IPS-11a (cell line): ENCODE measurements around the gene TRIM37.
"Not testable (repeated sequence)": the region's sequence is repeated elsewhere in the genome, so short reads cannot be mapped to it uniquely, and the experiment has no call there.

Experiments used
- H3K4me3 ChIP-seq: one replicate; pipeline ENCODE4 v1.5.1; 2013; ENCODE audit warnings: low read depth, low read length, control low read depth

Gene TRIM37

DNA sequence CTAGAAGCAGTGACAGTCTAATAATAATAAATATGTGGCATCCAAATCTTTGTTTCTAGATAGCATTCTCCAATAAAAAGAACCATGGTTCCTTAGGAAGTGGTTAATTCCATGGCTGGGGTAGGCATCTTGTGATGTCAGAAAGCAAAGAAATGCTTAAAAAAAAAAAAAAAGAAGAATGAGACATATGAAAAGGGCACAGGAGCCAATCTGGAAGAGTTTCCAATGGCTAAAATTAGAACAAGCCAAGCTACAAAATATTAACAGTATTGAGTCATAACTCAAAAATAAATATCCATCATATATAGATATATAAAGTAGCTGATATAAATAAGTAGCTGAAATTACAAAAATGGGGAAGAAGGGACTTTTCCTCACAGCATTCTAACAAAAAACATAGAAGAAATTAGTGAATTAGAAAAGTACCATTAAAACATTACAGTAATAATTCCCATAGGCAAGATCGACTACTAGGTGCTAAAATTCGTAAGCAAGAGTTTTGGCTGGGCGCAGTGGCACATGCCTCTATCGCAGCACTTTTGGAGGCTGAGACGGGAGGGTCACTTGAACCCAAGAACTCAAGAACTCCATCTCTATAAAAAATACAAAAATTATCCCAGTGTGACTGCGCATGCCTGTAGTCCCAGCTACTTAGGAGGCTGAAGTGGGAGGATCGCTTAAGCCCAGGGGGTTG is 111.3 kb downstream of the TRIM37 start:
- H3K4me3 ChIP-seq: no peak overlapping the region

DNA sequence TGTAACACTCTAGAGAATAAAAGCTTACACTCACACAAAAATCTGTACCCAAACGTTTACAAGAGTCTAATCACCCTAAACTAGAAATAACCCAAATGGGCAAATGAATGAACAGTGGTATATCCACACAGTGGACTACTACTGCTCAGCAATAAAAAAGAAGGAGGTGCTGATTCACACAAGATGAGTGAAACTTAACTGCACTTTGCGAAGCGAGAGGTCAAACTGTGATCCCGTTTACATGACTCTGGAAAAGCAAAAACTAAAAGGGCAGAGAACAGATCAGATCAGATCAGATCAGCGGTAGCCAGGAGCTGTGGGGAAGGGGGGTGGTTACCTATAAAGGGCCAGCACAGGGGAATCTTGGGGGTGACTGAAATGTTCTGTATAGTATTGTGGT is 113.4 kb downstream of the TRIM37 start:
- H3K4me3 ChIP-seq: no peak overlapping the region

DNA sequence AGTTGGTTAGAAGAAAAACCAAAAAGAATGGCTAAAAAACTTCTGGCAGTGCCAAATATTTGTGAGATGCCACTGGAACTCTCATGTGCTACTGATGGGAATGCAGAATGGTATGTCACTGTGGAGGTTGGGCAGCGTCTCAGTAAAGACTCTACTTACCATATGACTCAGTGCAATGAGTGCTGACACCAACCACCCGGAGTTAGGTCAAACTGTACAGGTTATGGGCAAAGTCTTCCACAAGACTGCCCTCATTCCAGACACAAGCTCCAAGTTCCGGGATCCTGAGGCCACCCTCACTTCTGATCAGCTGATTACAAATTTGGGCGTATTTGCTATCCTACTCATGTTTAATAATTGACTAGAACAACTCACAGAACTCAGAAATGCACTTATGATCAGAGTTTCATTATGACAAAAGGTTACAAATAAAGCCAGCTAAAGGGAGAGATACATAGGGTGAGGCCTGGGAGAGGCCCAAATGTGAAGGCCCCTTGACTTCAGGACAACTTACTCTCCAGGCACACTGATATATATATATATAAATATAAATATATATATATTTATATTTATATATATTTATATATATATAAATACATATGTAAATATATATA is 114.9 kb downstream of the TRIM37 start:
- no peak overlapping the region for H3K4me3 ChIP-seq

DNA sequence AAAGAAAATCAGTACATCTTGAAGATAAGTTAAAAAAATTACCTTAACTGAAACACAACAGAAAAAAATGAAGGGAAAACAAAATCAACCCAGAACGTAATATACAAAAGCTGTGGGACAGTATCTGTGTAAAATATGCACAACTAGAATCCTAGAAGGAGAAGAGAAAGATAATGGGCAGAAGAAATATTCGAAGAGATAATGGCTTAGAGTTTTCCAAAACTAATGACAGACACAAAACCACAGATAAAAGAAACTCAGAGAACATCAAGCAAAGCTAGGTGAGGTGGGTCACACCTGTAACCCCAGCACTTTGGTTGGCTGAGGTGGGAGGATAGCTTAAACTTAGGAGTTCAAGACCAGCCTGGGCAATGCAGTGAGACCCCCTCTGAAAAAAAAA is 117.1 kb downstream of the TRIM37 start:
- no peak overlapping the region for H3K4me3 ChIP-seq

DNA sequence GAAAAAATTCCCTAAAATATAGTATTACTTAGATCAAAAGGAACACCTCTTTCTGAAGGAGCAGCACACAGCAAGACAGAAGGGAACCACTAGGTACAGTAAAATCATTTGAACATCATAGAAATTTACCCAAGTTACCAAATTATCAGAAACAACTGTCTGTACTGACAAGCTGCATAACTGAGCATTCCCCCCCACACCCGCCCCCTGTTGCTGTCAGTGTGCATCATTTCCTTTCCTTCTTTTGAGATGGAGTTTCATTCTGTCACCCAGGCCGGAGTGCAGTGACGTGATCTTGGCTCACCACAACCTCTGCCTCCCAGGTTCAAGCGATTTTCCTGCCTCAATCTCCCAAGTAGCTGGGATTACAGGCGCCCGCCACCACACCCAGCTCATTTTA is 120.7 kb downstream of the TRIM37 start:
- H3K4me3 ChIP-seq: no peak overlapping the region

DNA sequence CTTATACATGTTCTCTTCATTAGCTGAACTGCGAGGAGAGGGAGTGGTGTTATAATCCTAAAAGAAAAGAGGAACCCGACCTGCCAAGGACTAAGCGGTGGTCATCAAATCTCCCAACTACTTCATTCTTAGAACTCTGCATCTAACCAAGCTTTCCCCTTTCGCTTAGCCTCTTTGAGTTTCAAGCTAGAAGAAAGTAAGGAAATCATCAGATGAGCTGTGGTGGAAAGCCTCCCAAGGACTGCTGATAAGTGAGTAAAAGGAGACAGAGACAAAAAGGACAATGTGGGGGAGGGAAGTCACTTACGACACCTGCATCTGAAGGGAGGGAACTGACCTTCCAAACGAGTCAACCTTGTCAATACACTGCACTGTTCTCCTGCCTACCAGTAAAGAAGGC is 121.3 kb downstream of the TRIM37 start:
- no peak overlapping the region for H3K4me3 ChIP-seq

DNA sequence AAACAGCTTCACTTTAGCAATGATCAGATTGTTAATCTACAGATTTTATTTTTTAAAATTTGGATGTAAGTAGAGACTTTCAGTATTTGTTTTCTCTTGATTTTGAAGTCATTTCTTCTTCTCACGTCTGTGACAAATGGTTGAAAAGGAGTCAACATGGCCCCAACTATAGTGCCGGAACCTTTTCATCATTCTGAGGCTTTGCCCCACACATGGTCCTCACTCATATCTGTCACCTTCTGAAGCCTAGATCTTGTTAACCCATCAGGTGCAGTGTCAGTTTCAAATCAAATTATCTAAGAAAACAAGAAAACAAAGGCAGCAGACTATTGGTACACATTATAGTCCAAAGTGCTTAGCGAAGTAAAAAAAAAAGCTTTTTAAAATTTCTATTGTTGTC is 124.1 kb downstream of the TRIM37 start:
- no peak overlapping the region for H3K4me3 ChIP-seq

DNA sequence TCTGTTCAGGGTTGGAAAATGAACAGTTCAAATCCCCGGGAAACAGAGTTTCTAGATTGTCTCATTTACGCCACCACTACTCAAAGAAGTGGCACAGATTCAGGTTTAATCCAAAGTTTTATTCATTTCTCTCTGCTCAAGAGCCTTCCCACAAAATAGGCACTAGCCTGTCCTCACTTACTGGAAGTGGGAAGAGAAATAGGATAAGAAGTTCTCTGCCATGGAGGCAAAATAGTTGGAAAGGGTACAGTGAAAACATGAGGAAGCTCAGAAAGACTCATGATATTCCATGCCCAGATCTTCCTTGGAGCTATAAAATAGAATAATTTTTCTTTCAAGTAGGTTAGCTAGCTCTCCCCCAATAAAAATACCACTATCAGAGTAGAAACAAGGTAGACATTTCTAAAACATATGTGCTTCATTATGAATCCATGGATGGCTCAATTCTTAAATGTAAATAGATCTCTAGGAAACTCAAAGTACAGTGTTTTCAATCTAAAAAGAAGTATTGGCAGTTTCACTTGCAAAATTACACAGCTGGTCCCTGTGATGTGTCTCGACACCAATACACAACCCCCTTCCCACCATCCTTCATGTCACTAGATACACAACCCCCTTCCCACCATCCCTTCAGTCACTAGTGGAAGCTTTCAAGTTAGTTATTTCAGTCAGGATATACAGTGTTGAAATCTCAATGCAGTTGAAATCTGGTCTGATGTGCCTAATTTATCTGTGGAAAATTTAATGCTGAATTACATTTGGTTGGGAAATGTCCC is 125.8 kb downstream of the TRIM37 start:
- no peak overlapping the region for H3K4me3 ChIP-seq

DNA sequence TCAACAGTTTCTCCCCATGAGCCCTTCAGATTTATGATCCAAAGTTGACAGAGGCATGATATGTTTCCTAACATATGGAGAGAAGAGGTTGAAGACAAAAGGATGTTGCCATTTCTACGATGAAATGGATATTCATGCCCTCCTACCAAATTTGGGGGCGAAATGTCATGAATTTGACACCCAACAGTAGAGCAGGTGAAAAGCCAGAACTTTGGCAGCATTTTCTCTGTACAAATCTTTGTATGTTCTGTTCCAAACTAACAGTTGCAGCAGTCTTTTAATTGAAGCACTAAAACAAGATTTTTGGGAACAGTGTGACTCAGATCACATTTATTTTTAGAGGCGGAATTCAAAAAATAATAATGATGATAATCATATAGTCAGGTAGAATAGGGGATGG is 130.1 kb downstream of the TRIM37 start:
- H3K4me3 ChIP-seq: no peak overlapping the region

DNA sequence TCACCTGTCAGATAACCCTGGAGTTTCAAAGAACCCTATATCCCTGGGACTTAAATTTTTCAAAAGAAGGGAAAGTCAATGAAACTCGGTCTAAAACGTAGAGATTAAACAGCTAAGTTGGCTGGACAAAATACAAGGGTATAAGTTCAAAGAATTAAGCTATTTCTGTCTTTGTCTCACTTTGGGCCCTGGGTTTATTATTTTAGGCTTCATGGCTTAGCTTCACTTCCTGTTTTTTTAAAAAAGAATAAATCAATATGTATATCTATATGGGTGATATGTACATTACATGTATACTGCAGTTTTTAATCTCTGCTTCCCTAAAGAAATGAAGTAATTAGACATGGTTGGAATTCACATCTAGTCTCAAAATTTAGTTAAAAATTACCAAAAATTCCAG is 132.3 kb downstream of the TRIM37 start:
- no peak overlapping the region for H3K4me3 ChIP-seq

DNA sequence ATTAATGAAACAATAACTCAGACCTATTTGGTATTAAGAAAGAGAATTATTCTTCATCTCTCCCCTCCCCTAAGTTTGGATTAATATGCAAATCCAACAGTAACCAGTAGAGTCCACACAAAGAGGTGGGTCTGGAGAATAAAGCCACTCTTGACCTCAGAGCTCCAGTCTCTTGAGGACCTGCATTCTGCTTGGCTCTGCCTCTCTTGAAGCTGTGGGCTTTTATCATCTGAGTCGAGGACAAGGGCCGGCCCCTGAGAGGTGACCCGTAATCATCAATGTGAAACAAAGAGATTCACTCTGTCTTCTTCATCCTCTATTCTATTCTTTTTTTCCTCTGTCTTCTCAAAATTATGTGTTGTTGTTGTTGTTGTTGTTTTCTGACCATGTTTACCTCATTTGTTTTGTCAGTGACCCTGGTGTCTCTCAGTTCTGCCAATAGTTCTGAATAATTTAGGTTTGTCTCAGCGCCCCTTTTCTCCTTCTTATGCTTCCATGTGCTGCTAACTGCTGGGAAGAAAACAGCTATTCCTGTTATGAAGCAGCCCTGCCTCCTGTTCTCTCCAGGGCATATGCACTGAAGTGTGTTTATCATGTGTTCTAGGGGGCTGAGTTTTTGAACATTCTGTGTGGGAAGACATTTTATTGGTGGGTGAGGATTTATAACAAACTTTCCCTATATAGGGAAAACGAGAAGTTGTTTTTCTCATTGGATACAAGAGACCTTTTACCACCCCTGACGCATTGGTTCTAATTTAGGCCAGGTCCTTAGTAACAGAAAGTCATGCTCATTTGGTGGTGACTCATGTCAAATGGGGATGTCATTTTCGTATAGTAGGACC is 135.8 kb downstream of the TRIM37 start:
- H3K4me3 ChIP-seq: no peak overlapping the region

DNA sequence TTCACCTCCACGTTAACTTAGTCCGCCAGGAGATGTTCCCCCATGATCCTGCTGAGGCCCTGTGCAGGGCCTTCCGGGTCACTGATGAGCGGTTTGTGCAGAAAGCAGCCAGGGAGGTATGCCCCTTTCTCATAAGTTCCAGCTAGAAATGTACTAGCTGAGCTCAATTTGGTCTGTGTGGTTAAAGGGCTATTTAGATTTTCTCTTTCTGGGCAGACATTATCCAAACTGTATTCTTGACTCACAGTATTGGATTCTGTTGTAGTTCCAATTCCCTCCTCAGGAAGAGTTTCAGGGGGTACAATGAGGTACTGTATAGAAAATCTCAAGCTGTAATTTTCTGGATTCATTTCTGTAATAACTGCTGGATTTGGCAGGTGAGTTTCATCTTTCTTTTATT is 137.1 kb downstream of the TRIM37 start:
- no peak overlapping the region for H3K4me3 ChIP-seq

DNA sequence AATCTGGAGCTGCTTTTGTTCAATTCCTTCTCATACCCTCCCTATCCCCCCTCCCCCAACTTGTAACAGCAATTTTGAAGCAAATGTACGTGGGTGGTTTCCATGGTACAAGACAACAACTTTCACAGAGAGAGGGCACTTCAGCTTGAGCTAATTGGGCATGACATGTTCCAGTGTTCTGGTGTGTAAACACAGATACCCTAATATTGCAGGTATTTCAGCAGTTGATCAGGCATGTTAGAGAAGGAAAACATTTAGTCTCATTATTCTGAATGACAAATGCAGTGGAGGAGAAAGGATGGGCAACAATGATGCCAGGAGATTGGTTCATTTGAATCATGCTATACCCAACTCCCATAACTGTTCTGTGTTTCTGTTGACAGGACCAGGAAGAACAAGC is 137.5 kb downstream of the TRIM37 start:
- no peak overlapping the region for H3K4me3 ChIP-seq

DNA sequence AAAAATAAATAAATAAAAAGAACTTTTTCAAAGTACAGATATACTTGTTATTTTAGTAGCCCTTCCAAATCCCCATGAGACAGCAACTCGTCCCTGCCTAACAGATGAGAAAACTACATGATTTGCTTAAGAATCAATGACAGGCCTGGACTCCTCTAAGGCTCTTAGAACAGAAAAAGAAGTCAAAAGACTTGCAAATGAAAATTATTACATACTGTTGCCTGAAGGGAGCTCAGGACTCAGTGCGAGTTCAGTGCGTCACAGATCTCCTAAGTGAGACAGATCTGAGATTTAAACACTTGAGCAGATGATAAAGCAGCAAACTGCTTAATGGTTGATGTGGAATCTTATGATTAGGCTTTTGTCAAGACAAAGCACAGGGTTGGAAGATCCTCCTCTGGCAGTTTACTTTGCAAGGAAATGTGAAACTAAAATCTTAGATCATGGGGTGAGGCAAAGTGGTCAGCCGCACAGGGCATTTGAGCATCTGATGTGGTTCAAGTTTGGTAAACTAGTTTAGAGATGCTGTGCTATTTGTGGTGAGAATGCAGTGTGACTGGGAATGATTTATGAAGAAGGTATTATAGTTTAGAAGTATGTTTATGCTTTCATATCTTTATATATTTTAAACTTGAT is 138.1 kb downstream of the TRIM37 start:
- no peak overlapping the region for H3K4me3 ChIP-seq

DNA sequence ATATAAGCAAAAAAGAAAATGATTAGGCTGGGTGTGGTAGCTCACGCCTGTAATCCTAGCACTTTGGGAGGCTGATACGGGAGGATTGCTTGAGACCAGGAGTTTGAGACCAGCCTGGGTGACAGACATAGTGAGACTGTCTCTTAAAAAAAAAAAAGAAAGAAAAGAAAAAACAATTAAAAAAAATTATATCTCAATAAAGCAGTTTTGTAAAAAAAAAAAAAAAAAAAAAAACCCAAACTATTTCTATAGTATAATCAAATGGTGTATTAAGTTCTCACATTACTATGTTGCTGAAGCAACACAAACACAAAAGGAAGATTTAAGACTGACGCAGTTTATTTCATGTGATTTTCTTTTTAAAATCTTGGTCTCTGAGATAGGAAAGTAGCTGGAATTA is 140.5 kb downstream of the TRIM37 start:
- no peak overlapping the region for H3K4me3 ChIP-seq

DNA sequence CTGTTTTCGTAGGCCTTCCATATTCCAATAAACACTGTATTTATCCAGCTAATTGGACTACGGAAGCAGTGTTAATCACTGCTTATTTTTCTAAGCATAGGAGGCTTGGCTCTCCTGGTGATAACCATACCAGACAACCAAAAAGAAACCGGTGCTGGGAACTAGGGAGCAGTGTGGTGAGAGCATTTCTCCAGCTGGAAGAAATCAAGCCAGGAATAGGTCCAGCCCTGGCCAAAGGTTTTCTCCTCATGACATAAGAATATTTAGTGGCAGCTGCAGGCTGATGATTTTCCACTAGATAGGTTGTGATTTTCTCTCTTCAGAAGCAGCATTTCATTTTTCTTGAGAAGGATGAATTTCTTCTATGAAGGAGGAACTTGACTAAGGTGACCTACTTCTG is 141.5 kb downstream of the TRIM37 start:
- no peak overlapping the region for H3K4me3 ChIP-seq

DNA sequence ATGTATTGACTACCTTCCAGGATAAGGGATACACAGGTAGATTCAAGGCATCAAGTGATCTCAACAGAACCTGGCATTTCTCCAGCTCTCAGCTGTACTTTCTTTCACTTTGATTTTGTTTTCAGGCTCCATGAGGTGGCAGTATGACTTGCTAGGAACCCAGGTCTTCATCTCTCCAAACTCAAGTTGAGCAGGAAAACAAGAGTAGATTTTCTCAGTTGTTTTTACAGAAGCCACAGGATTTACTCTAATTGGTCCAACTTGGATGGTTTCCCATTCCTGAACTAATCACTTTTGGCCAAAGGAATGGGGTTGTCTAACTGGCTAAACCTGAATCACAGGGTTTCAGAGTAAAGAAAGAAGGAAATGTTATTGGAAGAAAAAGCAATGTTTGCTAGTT is 146.6 kb downstream of the TRIM37 start:
- no peak overlapping the region for H3K4me3 ChIP-seq

DNA sequence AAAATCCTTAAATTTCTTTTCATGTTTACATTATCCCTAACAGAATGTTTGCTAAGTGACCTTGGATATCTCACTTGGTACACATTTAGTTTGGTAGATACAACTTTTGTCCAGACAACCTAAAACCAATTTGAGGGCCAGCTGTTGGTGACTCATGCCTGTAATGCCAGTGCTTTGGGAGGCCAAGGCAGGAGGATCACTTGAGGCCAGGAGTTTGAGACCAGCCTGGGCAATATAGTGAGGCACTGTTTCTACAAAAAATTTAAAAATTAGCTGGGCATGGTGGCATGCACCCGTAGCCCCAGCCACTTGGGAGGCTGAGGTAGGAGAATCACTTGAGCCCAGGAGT is 149.0 kb downstream of the TRIM37 start:
- H3K4me3 ChIP-seq: not testable (repeated sequence)

DNA sequence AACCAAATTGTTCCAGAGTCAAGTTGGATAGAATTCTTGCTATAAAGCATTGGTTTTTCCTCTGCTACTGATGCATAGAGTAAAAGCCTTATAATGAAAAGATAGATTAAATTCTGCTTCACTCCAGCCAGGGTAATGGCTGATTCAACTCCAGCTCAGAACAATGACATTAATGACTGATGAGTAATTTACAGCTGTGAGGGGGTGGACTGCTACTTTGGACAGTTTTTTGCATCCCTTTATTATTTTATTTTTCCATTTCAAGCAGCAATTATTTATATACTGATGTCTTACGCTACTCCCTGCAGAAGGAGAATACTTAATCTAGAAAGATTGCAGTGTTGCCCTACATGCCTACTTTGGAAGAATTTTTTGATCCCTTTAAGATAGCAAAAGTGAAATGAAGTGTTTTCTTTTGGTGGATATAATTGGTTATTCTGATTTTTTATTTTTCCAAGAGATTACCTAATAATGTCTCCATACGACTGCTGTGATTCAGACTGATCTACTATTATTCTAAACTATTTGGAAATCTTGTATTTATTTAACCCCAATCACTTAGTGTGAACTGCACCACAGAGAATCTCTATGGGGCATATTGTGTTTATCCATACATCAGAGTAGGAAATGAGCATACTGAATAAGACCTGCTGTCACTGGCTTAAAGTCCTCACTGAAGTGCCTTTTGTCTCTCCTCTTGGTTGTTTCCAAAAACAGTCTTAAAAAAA is 149.5 kb downstream of the TRIM37 start:
- H3K4me3 ChIP-seq: no peak overlapping the region

DNA sequence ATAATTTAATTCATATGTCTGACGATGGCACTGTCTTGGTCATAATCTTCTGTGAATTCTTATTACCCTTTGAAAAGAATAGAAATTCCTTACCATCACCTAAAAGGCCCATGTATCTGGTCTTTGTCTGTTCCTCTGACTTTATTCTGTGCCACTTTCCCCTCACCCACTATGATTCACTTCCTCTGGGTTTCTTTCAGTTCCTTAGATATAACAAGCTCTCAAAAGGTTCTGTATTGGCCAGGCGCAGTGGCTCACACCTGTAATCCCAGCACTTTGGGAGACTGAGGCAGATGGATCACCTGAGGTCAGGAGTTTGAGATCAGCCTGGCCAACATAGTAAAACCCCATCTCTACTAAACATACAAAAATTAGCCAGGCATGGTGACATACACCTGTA is 152.3 kb downstream of the TRIM37 start:
- not testable (repeated sequence) for H3K4me3 ChIP-seq
